Sigmoid colon (tissue), 4 donors: ENCODE measurements around the gene ZFP64.
"Not testable (repeated sequence)": the region's sequence is repeated elsewhere in the genome, so short reads cannot be mapped to it uniquely, and the experiment has no call there.

Source experiments
- EP300 ChIP-seq, 4 donors: sonication (generic); formaldehyde crosslinking; IDR thresholded peaks; one replicate each; pipeline ENCODE4 v1.6.1; 2017; ENCODE audit warnings: antibody characterized with exemption in 4 of 4
- POLR2AphosphoS5 ChIP-seq, 4 donors: sonication (generic); formaldehyde crosslinking; IDR thresholded peaks; one replicate each; pipeline ENCODE4 v1.6.1; 2017; ENCODE audit warnings: antibody characterized with exemption in 4 of 4
- TF ChIP-seq, protein P1 (sequence below), 4 experiments: fragments of 450-650 bp in 3 of 4; fragments of 200-600 bp in 1 of 4; IDR thresholded peaks; one replicate each; pipeline ENCODE4 v1.5.1; 2016 to 2019; ENCODE audit warnings: antibody characterized with exemption in 4 of 4, mild to moderate bottlenecking in 3 of 4, moderate library complexity in 2 of 4

GRCh38 chr20:52229346-52229745 lies 37.8 kb upstream of the ZFP64 start:
- TF ChIP-seq, protein P1, sequence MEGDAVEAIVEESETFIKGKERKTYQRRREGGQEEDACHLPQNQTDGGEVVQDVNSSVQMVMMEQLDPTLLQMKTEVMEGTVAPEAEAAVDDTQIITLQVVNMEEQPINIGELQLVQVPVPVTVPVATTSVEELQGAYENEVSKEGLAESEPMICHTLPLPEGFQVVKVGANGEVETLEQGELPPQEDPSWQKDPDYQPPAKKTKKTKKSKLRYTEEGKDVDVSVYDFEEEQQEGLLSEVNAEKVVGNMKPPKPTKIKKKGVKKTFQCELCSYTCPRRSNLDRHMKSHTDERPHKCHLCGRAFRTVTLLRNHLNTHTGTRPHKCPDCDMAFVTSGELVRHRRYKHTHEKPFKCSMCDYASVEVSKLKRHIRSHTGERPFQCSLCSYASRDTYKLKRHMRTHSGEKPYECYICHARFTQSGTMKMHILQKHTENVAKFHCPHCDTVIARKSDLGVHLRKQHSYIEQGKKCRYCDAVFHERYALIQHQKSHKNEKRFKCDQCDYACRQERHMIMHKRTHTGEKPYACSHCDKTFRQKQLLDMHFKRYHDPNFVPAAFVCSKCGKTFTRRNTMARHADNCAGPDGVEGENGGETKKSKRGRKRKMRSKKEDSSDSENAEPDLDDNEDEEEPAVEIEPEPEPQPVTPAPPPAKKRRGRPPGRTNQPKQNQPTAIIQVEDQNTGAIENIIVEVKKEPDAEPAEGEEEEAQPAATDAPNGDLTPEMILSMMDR (IDR thresholded peaks at IDR 0.05) = not testable (repeated sequence)
- not testable (repeated sequence) for TF ChIP-seq EP300, POLR2AphosphoS5 (IDR thresholded peaks at IDR 0.05)
